Upper lobe of left lung (tissue), 6 donors: ENCODE results near the gene IL23R. TPM values are rescaled to one million over a fixed set of nuclear protein-coding genes. Genes with fewer than 3 reads are reported as not detected.
"Not testable (repeated sequence)": the region's sequence is repeated elsewhere in the genome, so short reads cannot be mapped to it uniquely, and the experiment has no call there.

Source experiments
- ATAC-seq, 2 donors: fragments of 200-7000 bp; cut with Tn5 transposase; one replicate each; pipeline ENCODE4 v1.9.1; 2022; ENCODE audit warnings: mild to moderate bottlenecking in 2 of 2, moderate library complexity in 2 of 2; ENCODE audit not compliant: low FRiP score in 2 of 2
- DNase-seq, 2 donors: peaks; one replicate each; pipeline ENCODE4 v3.0.0-alpha.2; 2019 to 2020
- H3K27ac ChIP-seq, 4 donors: fragments of 200-600 bp; sonication (generic); one replicate each; pipeline ENCODE4 v1.5.1; 2016 to 2019
- H3K27me3 ChIP-seq, 4 donors: fragments of 200-600 bp; sonication (generic); one replicate each; pipeline ENCODE4 v1.5.1; 2017 to 2019
- H3K36me3 ChIP-seq, 4 donors: fragments of 200-600 bp; sonication (generic); one replicate each; pipeline ENCODE4 v1.5.1; 2016 to 2019
- H3K4me1 ChIP-seq, 4 donors: fragments of 200-600 bp; sonication (generic); one replicate each; pipeline ENCODE4 v1.5.1; 2018 to 2019
- H3K4me3 ChIP-seq, 4 donors: fragments of 200-600 bp; sonication (generic); one replicate each; pipeline ENCODE4 v1.5.1; 2017 to 2019; ENCODE audit warnings: mild to moderate bottlenecking in 2 of 4, moderate library complexity in 1 of 4
- H3K9me3 ChIP-seq, 4 donors: fragments of 200-600 bp; sonication (generic); one replicate each; pipeline ENCODE4 v1.5.1; 2018 to 2019
- EP300 ChIP-seq, 4 donors: sonication (generic); formaldehyde crosslinking; IDR thresholded peaks; one replicate each; pipeline ENCODE4 v1.5.1; 2017; ENCODE audit warnings: antibody characterized with exemption in 4 of 4, control low read depth in 2 of 4
- POLR2A ChIP-seq, 4 donors: fragments of 450-650 bp; IDR thresholded peaks; one replicate each; pipeline ENCODE4 v1.5.1; 2016 to 2017; ENCODE audit warnings: antibody characterized with exemption in 4 of 4, mild to moderate bottlenecking in 2 of 4
- POLR2AphosphoS5 ChIP-seq, 2 donors: sonication (generic); formaldehyde crosslinking; IDR thresholded peaks; one replicate each; pipeline ENCODE4 v1.5.1; 2017; ENCODE audit warnings: antibody characterized with exemption in 2 of 2
- WGBS, 2 donors: methylation state at CpG; one replicate each; pipeline ENCODE4 v1.1.5; 2017 to 2018; 5-methylcytosine and 5-hydroxymethylcytosine counted together
- total RNA-seq, 6 donors: library from RNA; depleted of rRNA in 4 of 6; stranded (reverse); fragments of >200 nt in 4 of 6; gene quantifications; one replicate each; pipeline versions ENCODE4 v1.1.0 to v1.2.1, GENCODE V29; 2016 to 2021
- TF ChIP-seq, protein P1 (sequence below), 6 experiments: fragments of 450-650 bp in 4 of 6; fragments of 200-600 bp in 2 of 6; sonication (generic) in 2 of 6; IDR thresholded peaks; one replicate each; pipeline ENCODE4 v1.5.1; 2016 to 2019; ENCODE audit warnings: antibody characterized with exemption in 6 of 6
- donor health status: DM: no; HTN: no; CAD: no; lungs with moderate emphysema.
- donor health status: DM: no; HTN: yes; CAD: no; lungs with severe emphysema.

Gene IL23R
- total RNA-seq, 6 donors from 2014 or later = 0.29 to 0.79 (median 0.37) TPM; not detected in 2

DNA sequence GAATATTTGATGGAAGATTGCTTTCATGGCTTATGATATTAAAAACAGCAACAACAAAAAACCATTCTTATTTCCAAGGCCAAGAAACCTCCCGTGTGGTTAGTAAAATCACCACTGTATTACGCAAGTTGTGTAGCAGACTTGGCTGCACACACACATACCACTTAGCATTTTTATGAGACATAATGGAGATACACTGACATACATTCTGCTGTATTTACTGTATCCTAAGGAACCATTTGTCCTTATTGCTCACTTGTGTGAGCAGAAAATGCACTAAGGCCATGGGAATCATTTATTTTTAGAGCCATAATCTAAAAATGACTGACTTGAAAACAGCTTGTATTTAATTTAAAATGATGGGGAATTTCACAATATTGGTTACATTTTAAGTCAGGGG lies 30.9 kb upstream of the IL23R start:
- Histone ChIP-seq H3K9me3 (no peaks in the 10 kb centered on the region), H3K27ac (no peak overlapping the region), H3K4me1 (peaks cover 4 to 12% (median 7%) of the 10 kb centered on the region in 4 donors), H3K36me3 (no peaks in the 10 kb centered on the region), H3K27me3 (no peaks in the 10 kb centered on the region), H3K4me3 (no peak overlapping the region)
- peak in 1 of 2 donors; percentile 50 for ATAC-seq
- no peak for TF ChIP-seq POLR2AphosphoS5 (IDR thresholded peaks at IDR 0.05)
- TF ChIP-seq EP300 (IDR thresholded peaks at IDR 0.05) = no peak
- TF ChIP-seq, protein P1, sequence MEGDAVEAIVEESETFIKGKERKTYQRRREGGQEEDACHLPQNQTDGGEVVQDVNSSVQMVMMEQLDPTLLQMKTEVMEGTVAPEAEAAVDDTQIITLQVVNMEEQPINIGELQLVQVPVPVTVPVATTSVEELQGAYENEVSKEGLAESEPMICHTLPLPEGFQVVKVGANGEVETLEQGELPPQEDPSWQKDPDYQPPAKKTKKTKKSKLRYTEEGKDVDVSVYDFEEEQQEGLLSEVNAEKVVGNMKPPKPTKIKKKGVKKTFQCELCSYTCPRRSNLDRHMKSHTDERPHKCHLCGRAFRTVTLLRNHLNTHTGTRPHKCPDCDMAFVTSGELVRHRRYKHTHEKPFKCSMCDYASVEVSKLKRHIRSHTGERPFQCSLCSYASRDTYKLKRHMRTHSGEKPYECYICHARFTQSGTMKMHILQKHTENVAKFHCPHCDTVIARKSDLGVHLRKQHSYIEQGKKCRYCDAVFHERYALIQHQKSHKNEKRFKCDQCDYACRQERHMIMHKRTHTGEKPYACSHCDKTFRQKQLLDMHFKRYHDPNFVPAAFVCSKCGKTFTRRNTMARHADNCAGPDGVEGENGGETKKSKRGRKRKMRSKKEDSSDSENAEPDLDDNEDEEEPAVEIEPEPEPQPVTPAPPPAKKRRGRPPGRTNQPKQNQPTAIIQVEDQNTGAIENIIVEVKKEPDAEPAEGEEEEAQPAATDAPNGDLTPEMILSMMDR (IDR thresholded peaks at IDR 0.05) = no peak
- no peak for TF ChIP-seq POLR2A (IDR thresholded peaks at IDR 0.05)
- no peak for DNase-seq
- WGBS, 2 donors = 41 to 46% methylated on average over 2 of the region's 2 CpGs

DNA sequence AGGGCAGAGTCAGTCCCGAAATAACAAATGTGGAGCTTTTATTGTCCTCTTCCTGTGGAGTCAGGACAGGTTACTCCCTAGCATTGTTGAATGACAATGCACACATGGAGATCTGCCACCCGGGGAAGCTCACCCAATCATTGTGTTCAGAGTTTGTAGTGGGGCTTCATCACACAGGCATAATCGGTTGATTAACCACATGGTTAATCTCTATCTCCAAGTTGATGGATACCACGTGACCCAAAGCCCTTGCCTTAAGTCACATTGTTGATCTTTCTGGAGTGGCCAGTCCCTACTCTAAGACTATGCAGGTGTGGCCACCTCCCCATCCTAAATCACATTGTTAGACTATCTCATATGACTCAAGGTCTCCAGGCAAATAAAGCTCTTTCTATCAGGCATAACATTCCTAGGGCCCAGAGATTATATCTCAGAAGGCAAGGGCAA lies 28.9 kb upstream of the IL23R start:
- H3K36me3 ChIP-seq = no peaks in the 10 kb centered on the region
- 66 to 69% methylated on average over 4 of the region's 4 CpGs for WGBS, 2 donors
- H3K27ac ChIP-seq = no peak overlapping the region
- no peaks in the 10 kb centered on the region for H3K27me3 ChIP-seq
- H3K9me3 ChIP-seq = no peaks in the 10 kb centered on the region
- ATAC-seq = peak in 1 of 2 donors; percentile 57
- H3K4me3 ChIP-seq = no peak overlapping the region
- TF ChIP-seq POLR2AphosphoS5 (IDR thresholded peaks at IDR 0.05) (no peak), POLR2A (IDR thresholded peaks at IDR 0.05) (no peak), EP300 (IDR thresholded peaks at IDR 0.05) (no peak)
- TF ChIP-seq, protein P1 (IDR thresholded peaks at IDR 0.05) = no peak
- H3K4me1 ChIP-seq = peaks cover 4 to 12% (median 7%) of the 10 kb centered on the region in 4 donors
- DNase-seq = no peak

DNA sequence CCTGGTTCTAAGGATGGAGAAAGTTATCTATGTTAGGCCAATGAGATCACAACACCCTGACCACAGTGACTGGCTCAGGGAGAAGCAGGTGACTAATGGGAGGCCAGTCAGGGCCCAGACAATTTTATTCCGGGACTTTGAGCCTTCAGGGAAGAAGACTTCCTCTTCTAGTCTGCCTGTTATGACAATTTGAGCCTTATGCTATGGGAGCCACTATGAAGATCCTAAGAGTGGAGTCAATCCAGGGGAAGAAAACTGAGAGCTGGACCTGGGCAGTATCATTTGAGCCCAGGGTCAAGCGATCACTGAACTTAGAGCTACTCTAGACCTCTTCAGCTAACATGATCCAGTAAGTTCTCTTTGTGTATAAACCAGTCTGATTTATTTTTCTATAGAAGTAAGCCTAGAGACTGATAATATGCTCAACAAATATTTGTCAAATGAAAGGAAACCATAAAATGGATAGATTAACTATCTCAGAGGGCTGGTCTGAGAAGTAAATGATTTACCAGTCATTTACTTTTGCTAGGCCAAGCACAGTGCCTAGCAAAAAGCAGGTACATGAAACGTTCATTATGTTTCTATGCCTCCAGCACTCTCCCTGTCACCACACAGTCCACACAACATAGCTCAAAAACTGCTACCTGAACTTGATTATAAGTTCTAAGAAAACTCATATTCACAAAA lies 27.3 kb upstream of the IL23R start:
- no peak for ATAC-seq

DNA sequence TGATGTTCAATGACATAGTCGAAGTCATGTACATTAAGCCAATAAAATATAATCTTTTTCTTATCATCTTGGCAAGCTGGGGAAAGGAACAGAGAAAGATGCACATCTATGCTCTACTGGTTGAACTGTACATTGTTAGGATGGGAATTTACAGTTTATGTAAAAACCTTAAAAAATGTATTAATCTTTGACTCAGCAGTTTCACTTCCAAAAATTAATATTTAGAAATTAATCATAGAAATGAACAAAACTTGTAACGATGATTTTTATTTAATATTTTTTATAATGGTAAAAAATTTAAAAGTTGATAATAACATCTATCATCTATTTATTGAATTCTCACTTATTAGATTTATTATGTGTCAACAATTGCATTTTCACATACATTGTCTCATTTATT lies 25.8 kb upstream of the IL23R start:
- WGBS, 2 donors = 87 to 95% methylated on average over 2 of the region's 2 CpGs
- no peaks in the 10 kb centered on the region for H3K27me3 ChIP-seq
- ATAC-seq = no peak
- peaks cover 0 to under 1% (median under 1%) of the 10 kb centered on the region in 4 donors for H3K4me1 ChIP-seq
- no peaks in the 10 kb centered on the region for H3K9me3 ChIP-seq
- no peak overlapping the region for H3K27ac ChIP-seq
- TF ChIP-seq POLR2A (IDR thresholded peaks at IDR 0.05) (no peak), EP300 (IDR thresholded peaks at IDR 0.05) (no peak), POLR2AphosphoS5 (IDR thresholded peaks at IDR 0.05) (no peak)
- TF ChIP-seq, protein P1 (IDR thresholded peaks at IDR 0.05) = no peak
- H3K36me3 ChIP-seq = no peaks in the 10 kb centered on the region
- H3K4me3 ChIP-seq = no peak overlapping the region
- no peak for DNase-seq

More for the DNA sequence above, 27.3 kb upstream of the IL23R start:
- Histone ChIP-seq H3K36me3 (no peaks in the 10 kb centered on the region), H3K9me3 (no peaks in the 10 kb centered on the region), H3K27ac (no peak overlapping the region), H3K4me3 (no peak overlapping the region), H3K4me1 (peaks cover 4 to 12% (median 7%) of the 10 kb centered on the region in 4 donors), H3K27me3 (no peaks in the 10 kb centered on the region)
- WGBS, 2 donors = 81 to 82% methylated on average over 3 of the region's 3 CpGs
- TF ChIP-seq, protein P1 (IDR thresholded peaks at IDR 0.05) = no peak
- TF ChIP-seq POLR2AphosphoS5 (IDR thresholded peaks at IDR 0.05) = no peak
- DNase-seq = no peak

DNA sequence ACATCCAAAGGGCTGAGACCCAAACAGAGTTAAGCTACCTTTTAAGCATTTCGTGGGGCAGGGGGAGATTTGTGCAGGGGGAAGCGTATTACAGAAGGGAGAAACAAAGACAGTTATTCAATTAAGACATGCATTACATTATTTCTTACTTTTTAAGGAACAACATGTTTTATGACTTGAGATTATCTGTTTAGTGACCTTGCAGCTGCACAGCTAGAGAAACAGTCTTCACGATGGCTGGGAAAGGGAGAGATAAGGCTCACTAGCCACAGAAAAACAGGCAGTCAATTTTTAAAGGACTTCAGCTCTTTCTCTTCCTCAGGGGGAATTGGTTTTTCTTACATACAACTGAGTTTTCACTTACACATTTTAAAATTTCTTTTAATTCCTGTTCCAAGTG lies 24.4 kb upstream of the IL23R start:
- not testable (repeated sequence) for H3K4me1 ChIP-seq, H3K27me3 ChIP-seq, DNase-seq, H3K27ac ChIP-seq, H3K9me3 ChIP-seq, H3K4me3 ChIP-seq, H3K36me3 ChIP-seq, ATAC-seq
- 74 to 75% methylated on average over 3 of the region's 3 CpGs for WGBS, 2 donors
